RWPE2 (cell line): ENCODE results near the gene MAMDC2.

Source experiments
- ATAC-seq: fragments of 200-7000 bp; cut with Tn5 transposase; 3 replicates; pipeline ENCODE4 v1.9.1; 2021; ENCODE audit warnings: low read depth
- DNase-seq: peaks from one replicate; pipeline ENCODE4 v3.0.0-alpha.2; 2020; ENCODE audit warnings: low spot score
- H3K27ac ChIP-seq: fragments of 450-650 bp; 2 replicates; pipeline ENCODE4 v1.5.1; 2017; ENCODE audit warnings: mild to moderate bottlenecking; ENCODE audit not compliant: poor library complexity, severe bottlenecking
- H3K27me3 ChIP-seq: fragments of 250-450 bp; sonication (Bioruptor Pico); 2 replicates; pipeline ENCODE4 v1.5.1; 2021; ENCODE audit warnings: mild to moderate bottlenecking, moderate library complexity; ENCODE audit not compliant: insufficient read depth, poor library complexity, severe bottlenecking
- H3K36me3 ChIP-seq: fragments of 250-450 bp; sonication (Bioruptor Pico); 2 replicates; pipeline ENCODE4 v1.5.1; 2020; ENCODE audit warnings: low read depth, mild to moderate bottlenecking, moderate library complexity
- H3K4me1 ChIP-seq: fragments of 250-450 bp; sonication (Bioruptor Pico); 2 replicates; pipeline ENCODE4 v1.5.1; 2021; ENCODE audit warnings: mild to moderate bottlenecking, moderate library complexity; ENCODE audit not compliant: insufficient read depth, poor library complexity, severe bottlenecking
- H3K4me3 ChIP-seq: fragments of 250-450 bp; sonication (Bioruptor Pico); 2 replicates; pipeline ENCODE4 v1.5.1; 2021; ENCODE audit warnings: mild to moderate bottlenecking, moderate library complexity; ENCODE audit not compliant: severe bottlenecking
- H3K9me3 ChIP-seq: fragments of 250-450 bp; sonication (Bioruptor Pico); 2 replicates; pipeline ENCODE4 v1.5.1; 2021; ENCODE audit warnings: mild to moderate bottlenecking, moderate library complexity; ENCODE audit not compliant: severe bottlenecking
- TF ChIP-seq, protein P1 (sequence below): fragments of 450-650 bp; IDR thresholded peaks from one replicate; pipeline ENCODE4 v1.5.1; 2017; ENCODE audit warnings: mild to moderate bottlenecking, moderate library complexity; ENCODE audit not compliant: poor library complexity, severe bottlenecking

The MAMDC2 gene

DNA sequence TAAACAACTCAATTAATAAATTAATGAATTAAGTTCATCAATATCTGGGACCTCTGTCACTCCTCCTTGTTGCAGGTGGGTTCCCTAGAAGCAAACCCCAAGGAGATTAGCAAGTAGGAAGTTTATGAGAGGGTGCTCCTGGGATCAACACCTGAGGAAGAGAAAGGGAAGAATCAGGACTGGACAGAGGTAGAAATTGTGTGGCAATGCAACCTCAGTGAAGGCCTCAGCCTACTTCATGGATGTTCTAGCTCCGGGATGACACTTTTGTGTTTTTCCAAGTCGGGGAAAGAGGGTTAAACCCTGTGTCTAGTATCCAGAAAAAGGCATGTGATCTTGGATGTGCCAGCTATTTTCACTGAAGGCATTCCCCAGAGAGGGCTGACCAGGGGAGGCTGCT lies 23.2 kb downstream of the MAMDC2 start:
- Histone ChIP-seq H3K36me3 (no peaks in the 10 kb centered on the region), H3K4me3 (no peak overlapping the region), H3K9me3 (no peaks in the 10 kb centered on the region), H3K27me3 (no peaks in the 10 kb centered on the region), H3K4me1 (no peaks in the 10 kb centered on the region), H3K27ac (no peak overlapping the region)
- TF ChIP-seq, protein P1, sequence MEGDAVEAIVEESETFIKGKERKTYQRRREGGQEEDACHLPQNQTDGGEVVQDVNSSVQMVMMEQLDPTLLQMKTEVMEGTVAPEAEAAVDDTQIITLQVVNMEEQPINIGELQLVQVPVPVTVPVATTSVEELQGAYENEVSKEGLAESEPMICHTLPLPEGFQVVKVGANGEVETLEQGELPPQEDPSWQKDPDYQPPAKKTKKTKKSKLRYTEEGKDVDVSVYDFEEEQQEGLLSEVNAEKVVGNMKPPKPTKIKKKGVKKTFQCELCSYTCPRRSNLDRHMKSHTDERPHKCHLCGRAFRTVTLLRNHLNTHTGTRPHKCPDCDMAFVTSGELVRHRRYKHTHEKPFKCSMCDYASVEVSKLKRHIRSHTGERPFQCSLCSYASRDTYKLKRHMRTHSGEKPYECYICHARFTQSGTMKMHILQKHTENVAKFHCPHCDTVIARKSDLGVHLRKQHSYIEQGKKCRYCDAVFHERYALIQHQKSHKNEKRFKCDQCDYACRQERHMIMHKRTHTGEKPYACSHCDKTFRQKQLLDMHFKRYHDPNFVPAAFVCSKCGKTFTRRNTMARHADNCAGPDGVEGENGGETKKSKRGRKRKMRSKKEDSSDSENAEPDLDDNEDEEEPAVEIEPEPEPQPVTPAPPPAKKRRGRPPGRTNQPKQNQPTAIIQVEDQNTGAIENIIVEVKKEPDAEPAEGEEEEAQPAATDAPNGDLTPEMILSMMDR: no peak
- DNase-seq (no peak), ATAC-seq (no peak)

DNA sequence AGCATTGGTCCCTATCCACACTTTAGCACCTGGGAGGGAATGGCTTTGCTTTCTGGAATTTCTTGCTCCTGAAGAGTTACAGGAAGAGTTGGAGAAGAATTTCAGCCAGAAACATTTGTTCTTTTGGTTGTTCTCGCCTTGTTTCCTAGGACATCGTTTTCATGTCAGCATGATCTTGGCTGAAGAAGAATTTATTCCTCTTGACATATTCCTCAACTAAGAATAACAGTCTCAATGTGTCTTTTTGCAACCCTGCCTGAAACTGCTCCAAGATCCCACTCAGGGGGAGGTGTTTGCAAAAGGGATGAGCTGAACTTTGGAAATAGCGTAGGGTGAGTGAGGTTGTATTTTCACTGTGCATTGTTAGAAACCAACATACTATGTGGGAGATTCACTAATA lies 26.1 kb downstream of the MAMDC2 start:
- DNase-seq: no peak
- ATAC-seq: no peak
- TF ChIP-seq, protein P1: no peak
- Histone ChIP-seq H3K4me3 (no peak overlapping the region), H3K36me3 (no peaks in the 10 kb centered on the region), H3K9me3 (no peaks in the 10 kb centered on the region), H3K27me3 (no peaks in the 10 kb centered on the region), H3K4me1 (no peaks in the 10 kb centered on the region), H3K27ac (no peak overlapping the region)

- Histone ChIP-seq H3K36me3 (no peaks in the 10 kb centered on the region), H3K27ac (no peak overlapping the region), H3K4me3 (no peak overlapping the region), H3K4me1 (no peaks in the 10 kb centered on the region), H3K27me3 (no peaks in the 10 kb centered on the region), H3K9me3 (no peaks in the 10 kb centered on the region)
- TF ChIP-seq, protein P1: no peak
- no peak for DNase-seq
- no peak for ATAC-seq
These were observed 29.5 kb downstream of the MAMDC2 start for GRCh38 chr9:70073193-70073592.

DNA sequence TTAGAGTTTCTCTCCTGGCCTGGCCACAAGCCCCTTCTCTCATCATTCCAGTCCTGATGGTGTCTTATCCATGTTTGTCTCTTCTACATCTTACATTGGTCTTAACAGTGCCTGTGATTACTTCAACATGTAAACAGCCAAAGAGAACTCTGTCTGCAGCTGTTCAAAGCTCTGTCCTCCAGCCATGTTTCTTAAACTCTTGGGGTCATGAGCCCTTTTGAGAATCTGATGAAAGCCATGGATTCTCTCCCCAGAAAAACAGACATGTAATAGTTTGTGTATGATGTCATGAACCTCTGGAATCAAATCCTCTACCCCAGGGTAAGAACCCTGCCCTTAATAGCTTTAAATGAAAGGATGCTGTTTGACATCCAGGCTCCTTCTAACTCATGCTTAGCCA lies 30.1 kb downstream of the MAMDC2 start:
- DNase-seq (no peak), ATAC-seq (no peak)
- H3K27me3 ChIP-seq: no peaks in the 10 kb centered on the region
- H3K4me3 ChIP-seq: no peak overlapping the region
- TF ChIP-seq, protein P1: no peak
- no peaks in the 10 kb centered on the region for H3K4me1 ChIP-seq
- no peak overlapping the region for H3K27ac ChIP-seq
- H3K36me3 ChIP-seq: no peaks in the 10 kb centered on the region
- no peaks in the 10 kb centered on the region for H3K9me3 ChIP-seq

DNA sequence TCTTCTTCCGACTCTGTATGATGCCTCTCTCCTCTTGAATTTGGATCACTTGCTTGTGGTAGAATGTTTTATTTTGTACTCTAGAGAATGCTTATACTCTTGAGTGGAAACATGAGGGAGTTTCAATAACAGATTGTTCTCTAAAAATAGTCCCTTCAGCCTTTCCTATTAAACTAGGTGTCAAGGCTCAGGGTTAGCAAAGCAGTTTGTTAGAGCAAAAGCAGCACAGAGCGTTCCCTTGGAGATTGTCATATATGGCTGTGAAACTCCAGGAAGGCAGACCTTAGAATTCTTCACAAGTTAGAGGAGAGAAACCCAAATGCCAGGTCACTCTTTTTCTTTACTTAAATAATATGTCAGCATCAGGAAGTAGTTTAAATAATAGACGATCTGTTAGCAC lies 33.0 kb downstream of the MAMDC2 start:
- no peaks in the 10 kb centered on the region for H3K9me3 ChIP-seq
- H3K27me3 ChIP-seq: no peaks in the 10 kb centered on the region
- no peak overlapping the region for H3K27ac ChIP-seq
- ATAC-seq: no peak
- TF ChIP-seq, protein P1: no peak
- H3K4me1 ChIP-seq: peaks cover 9% of the 10 kb centered on the region
- DNase-seq: no peak
- H3K4me3 ChIP-seq: no peak overlapping the region
- H3K36me3 ChIP-seq: no peaks in the 10 kb centered on the region
